BLaER1 (cell line): Measurements from ENCODE around the gene NPBWR2.
"Not testable (repeated sequence)": the region's sequence is repeated elsewhere in the genome, so short reads cannot be mapped to it uniquely, and the experiment has no call there.

ENCODE experiments used
- H3K27ac ChIP-seq: shearing (Covaris generic); formaldehyde crosslinking; 2 replicates; pipeline ENCODE4 v1.8.1; 2022
- H3K27me3 ChIP-seq: shearing (Covaris generic); formaldehyde crosslinking; 2 replicates; pipeline ENCODE4 v1.8.1; 2022
- H3K36me3 ChIP-seq: shearing (Covaris generic); formaldehyde crosslinking; 2 replicates; pipeline ENCODE4 v1.8.1; 2022
- H3K4me1 ChIP-seq: shearing (Covaris generic); formaldehyde crosslinking; 2 replicates; pipeline ENCODE4 v1.8.1; 2022
- H3K4me2 ChIP-seq: shearing (Covaris generic); formaldehyde crosslinking; 2 replicates; pipeline ENCODE4 v1.8.1; 2022
- H3K4me3 ChIP-seq: shearing (Covaris generic); formaldehyde crosslinking; 2 replicates; pipeline ENCODE4 v1.8.1; 2022
- H3K9ac ChIP-seq: shearing (Covaris generic); formaldehyde crosslinking; 2 replicates; pipeline ENCODE4 v1.8.1; 2022
- H3K9me3 ChIP-seq: shearing (Covaris generic); formaldehyde crosslinking; 2 replicates; pipeline ENCODE4 v1.8.1; 2022
- H4K20me1 ChIP-seq: shearing (Covaris generic); formaldehyde crosslinking; 2 replicates; pipeline ENCODE4 v1.8.1; 2022
- Cebpa-rat ChIP-seq: shearing (Covaris generic); IDR thresholded peaks from 2 replicates; pipeline ENCODE4 v1.8.1; 2022

NPBWR2 gene

GRCh38 chr20:64136004-64136710 lies 28.8 kb upstream of the NPBWR2 start:
- Histone ChIP-seq H3K4me2 (no peak overlapping the region), H3K4me1 (no peaks in the 10 kb centered on the region; the same call in 1 of the 2 replicates), H3K9me3 (no peaks in the 10 kb centered on the region), H3K9ac (no peak overlapping the region), H3K27me3 (no peaks in the 10 kb centered on the region), H3K27ac (no peak overlapping the region), H3K4me3 (no peak overlapping the region), H4K20me1 (no peaks in the 10 kb centered on the region), H3K36me3 (no peaks in the 10 kb centered on the region)
- no peak for TF ChIP-seq Cebpa-rat

GRCh38 chr20:64134744-64135143 lies 27.4 kb upstream of the NPBWR2 start:
- not testable (repeated sequence) for H3K4me2 ChIP-seq, H3K4me3 ChIP-seq, H3K27me3 ChIP-seq, H3K4me1 ChIP-seq, H4K20me1 ChIP-seq, H3K9ac ChIP-seq, H3K36me3 ChIP-seq, H3K27ac ChIP-seq, H3K9me3 ChIP-seq

GRCh38 chr20:64133951-64134407 lies 26.6 kb upstream of the NPBWR2 start:
- Histone ChIP-seq H3K4me1 (no peaks in the 10 kb centered on the region; the same call in 1 of the 2 replicates), H3K27ac (no peak overlapping the region), H3K4me2 (no peak overlapping the region), H3K9ac (no peak overlapping the region), H3K4me3 (no peak overlapping the region), H4K20me1 (no peaks in the 10 kb centered on the region), H3K27me3 (no peaks in the 10 kb centered on the region), H3K9me3 (no peaks in the 10 kb centered on the region), H3K36me3 (no peaks in the 10 kb centered on the region)
- no peak for TF ChIP-seq Cebpa-rat

- Histone ChIP-seq H3K4me3 (no peak overlapping the region), H3K4me2 (no peak overlapping the region), H3K27me3 (no peaks in the 10 kb centered on the region), H3K9ac (no peak overlapping the region), H4K20me1 (no peaks in the 10 kb centered on the region), H3K4me1 (no peaks in the 10 kb centered on the region), H3K36me3 (no peaks in the 10 kb centered on the region), H3K27ac (no peak overlapping the region), H3K9me3 (no peaks in the 10 kb centered on the region)
- TF ChIP-seq Cebpa-rat, result no peak
Observed at GRCh38 chr20:64131406-64131805, 24.0 kb upstream of the NPBWR2 start.

GRCh38 chr20:64130876-64131275 lies 23.5 kb upstream of the NPBWR2 start:
- TF ChIP-seq Cebpa-rat, result no peak
- no peaks in the 10 kb centered on the region for H3K4me1 ChIP-seq
- H3K4me2 ChIP-seq, result no peak overlapping the region
- no peak overlapping the region for H3K27ac ChIP-seq
- no peaks in the 10 kb centered on the region for H3K36me3 ChIP-seq
- no peaks in the 10 kb centered on the region for H3K27me3 ChIP-seq
- no peaks in the 10 kb centered on the region for H4K20me1 ChIP-seq
- H3K4me3 ChIP-seq, result no peak overlapping the region
- no peaks in the 10 kb centered on the region for H3K9me3 ChIP-seq
- H3K9ac ChIP-seq, result no peak overlapping the region

- H3K4me3 ChIP-seq, result no peak overlapping the region
- no peak overlapping the region for H3K9ac ChIP-seq
- no peaks in the 10 kb centered on the region for H3K36me3 ChIP-seq
- no peak overlapping the region for H3K4me2 ChIP-seq
- no peaks in the 10 kb centered on the region for H3K4me1 ChIP-seq
- no peaks in the 10 kb centered on the region for H4K20me1 ChIP-seq
- no peaks in the 10 kb centered on the region for H3K27me3 ChIP-seq
- H3K27ac ChIP-seq, result no peak overlapping the region
- no peaks in the 10 kb centered on the region for H3K9me3 ChIP-seq
- no peak for TF ChIP-seq Cebpa-rat
Observed at GRCh38 chr20:64130271-64130670, 22.9 kb upstream of the NPBWR2 start.

- H3K9ac ChIP-seq, result no peak overlapping the region
- H3K36me3 ChIP-seq, result no peaks in the 10 kb centered on the region
- H3K27me3 ChIP-seq, result no peaks in the 10 kb centered on the region
- TF ChIP-seq Cebpa-rat, result no peak
- no peak overlapping the region for H3K4me2 ChIP-seq
- H3K4me1 ChIP-seq, result no peaks in the 10 kb centered on the region
- no peaks in the 10 kb centered on the region for H4K20me1 ChIP-seq
- H3K27ac ChIP-seq, result no peak overlapping the region
- H3K9me3 ChIP-seq, result no peaks in the 10 kb centered on the region
- H3K4me3 ChIP-seq, result no peak overlapping the region
Observed at GRCh38 chr20:64129146-64129782, 21.9 kb upstream of the NPBWR2 start.

- not testable (repeated sequence) for H3K36me3 ChIP-seq, H3K9ac ChIP-seq, H3K4me2 ChIP-seq, H3K27me3 ChIP-seq, H3K4me3 ChIP-seq, H3K27ac ChIP-seq, H3K9me3 ChIP-seq, H4K20me1 ChIP-seq
- peaks cover 25% of the 10 kb centered on the region for H3K4me1 ChIP-seq
Observed at GRCh38 chr20:64123517-64123916, 16.2 kb upstream of the NPBWR2 start.

- H3K27me3 ChIP-seq, H3K4me3 ChIP-seq, H3K9me3 ChIP-seq, H4K20me1 ChIP-seq, H3K9ac ChIP-seq, H3K27ac ChIP-seq, H3K4me2 ChIP-seq, H3K36me3 ChIP-seq: not testable (repeated sequence)
- H3K4me1 ChIP-seq, result peaks cover 25% of the 10 kb centered on the region
Observed at GRCh38 chr20:64122927-64123326, 15.6 kb upstream of the NPBWR2 start.

GRCh38 chr20:64121586-64121985 lies 14.2 kb upstream of the NPBWR2 start:
- H3K36me3 ChIP-seq, result no peaks in the 10 kb centered on the region
- no peak overlapping the region for H3K27ac ChIP-seq
- H3K27me3 ChIP-seq, result no peaks in the 10 kb centered on the region
- H3K9me3 ChIP-seq, result no peaks in the 10 kb centered on the region
- H3K4me2 ChIP-seq, result peak overlapping the region; percentile 73
- peak overlapping the region; percentile 53 for H3K9ac ChIP-seq
- peaks cover 25% of the 10 kb centered on the region for H3K4me1 ChIP-seq
- H3K4me3 ChIP-seq, result no peak overlapping the region
- no peaks in the 10 kb centered on the region for H4K20me1 ChIP-seq
- no peak for TF ChIP-seq Cebpa-rat
